GM19035 (cell line): ENCODE results near the gene TTYH3.
"Not testable (repeated sequence)": the region's sequence is repeated elsewhere in the genome, so short reads cannot be mapped to it uniquely, and the experiment has no call there.

Experiments
- ATAC-seq: cut with Tn5 transposase; IDR thresholded peaks from one replicate; pipeline ENCODE4 v1.9.1; 2021; ENCODE audit not compliant: unreplicated experiment

The TTYH3 gene

DNA sequence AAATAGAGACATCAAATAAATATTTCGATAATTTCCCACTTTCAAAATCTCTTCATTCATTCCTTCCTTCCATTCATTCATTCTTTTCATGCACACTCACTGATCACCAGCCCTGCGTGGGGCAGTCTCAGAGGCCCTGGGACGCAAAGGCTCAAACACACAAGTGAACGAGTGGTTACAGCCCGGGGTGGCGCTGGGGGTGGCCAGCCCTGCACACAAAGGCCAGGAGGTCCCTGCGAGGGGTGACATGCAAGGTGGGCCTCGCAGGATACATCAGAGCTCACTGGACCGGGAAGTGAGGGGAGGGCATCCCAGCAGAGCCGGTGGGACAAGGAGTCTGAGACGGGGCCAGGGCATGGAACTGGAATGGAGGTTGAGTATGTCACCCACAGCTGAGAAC, 29.9 kb upstream of the TTYH3 start:
- no peak for ATAC-seq

DNA sequence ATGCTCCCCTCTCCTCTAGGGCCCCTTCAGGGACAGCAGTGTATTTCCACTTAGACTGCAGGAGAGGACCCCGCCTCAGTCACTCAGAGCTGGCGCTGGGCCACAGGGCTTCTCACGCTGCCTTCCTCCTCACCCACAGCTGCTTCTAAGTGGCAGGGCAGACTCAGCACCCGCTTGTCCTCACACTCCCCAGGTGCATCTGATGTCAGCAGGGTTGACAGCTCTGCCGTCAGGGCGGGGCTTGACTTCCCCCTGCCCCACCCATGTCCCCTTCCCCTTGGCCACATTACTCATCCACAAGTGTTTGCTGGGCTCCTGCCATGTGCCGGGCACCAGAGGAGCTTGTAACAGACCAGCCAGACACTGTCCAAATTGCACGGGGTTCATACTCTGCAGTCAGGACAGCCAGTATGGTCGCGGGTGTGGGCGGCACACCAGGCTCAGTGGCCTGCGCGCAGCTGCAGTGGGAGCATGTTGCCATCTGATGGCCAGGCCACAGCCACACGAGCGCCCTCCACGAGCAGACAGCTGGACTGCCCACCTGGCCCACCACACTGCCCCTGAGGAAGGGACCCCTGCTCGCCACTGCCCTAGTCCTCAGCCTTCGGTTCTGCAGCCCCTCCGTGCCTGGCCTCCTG, 29.3 kb upstream of the TTYH3 start:
- ATAC-seq = no peak

DNA sequence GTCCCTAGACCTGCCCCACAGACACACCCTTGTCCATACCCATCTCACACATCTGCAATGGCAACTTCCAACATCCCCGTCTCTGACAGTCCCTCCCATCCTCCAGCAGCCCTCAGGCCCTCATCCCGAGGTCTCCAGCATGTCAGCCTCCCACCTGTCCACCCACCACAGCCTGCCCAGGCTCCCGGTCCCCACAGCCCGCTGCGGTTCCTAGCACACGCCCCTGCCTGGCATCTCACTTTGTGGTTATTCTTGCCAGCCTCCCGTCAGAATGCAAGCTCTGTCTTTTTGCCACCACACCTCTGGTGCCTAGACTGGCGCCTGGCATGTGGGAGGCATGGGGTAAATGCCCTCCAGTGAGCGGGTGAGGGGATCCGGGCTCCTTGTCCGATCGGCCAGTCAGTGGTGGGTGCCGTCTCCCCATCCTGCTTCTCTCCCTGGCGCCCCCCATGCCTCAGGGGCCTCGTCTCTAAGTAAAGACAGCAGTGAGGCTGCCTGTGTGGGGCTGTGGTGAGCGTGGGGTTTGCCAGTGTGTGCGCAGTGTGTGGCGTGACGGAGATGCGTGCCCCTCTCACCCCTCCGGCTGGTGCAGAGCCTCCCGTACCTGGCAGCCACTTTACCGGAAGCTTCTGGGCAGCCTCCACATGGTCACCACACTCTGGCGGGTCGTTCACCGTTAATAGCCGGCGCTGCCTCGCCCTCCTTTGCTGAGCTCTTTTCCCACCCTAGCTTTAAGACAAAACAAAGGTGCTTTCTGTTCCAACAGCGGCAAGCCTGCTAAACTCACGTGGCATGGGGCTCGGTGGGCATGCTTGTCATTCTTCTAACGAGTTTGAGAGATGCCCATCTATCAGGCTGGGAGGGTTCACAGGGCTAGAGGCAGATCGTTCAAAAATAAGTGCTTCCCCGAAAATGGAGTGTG, 28.5 kb upstream of the TTYH3 start:
- no peak for ATAC-seq

DNA sequence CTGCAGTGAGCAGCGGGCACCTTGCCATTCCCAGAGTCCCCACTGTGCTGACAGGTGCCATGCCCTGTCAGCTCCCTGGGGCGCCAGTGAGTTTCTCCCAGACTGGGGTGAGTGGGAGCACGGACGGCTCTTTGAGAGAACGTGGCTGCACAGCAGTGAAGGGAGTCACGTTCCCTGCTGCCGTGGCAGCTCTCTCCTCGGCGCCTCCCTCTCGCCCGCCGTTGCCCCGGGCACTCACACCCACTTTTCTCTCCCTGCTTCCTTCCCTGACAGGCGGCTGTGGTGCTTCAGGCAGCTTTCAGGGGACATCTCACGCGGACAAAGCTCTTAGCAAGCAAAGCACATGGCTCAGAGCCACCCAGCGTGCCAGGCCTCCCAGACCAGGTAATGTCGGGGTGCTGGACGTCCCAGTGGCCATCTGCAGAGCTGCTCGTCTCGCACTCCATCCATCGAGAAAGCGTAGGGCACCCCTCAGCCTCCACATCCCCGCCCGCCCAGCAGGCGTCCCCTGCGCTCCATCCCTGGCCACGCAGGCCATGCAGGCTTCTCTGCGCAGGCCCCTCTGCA, 27.1 kb upstream of the TTYH3 start:
- ATAC-seq = no peak

DNA sequence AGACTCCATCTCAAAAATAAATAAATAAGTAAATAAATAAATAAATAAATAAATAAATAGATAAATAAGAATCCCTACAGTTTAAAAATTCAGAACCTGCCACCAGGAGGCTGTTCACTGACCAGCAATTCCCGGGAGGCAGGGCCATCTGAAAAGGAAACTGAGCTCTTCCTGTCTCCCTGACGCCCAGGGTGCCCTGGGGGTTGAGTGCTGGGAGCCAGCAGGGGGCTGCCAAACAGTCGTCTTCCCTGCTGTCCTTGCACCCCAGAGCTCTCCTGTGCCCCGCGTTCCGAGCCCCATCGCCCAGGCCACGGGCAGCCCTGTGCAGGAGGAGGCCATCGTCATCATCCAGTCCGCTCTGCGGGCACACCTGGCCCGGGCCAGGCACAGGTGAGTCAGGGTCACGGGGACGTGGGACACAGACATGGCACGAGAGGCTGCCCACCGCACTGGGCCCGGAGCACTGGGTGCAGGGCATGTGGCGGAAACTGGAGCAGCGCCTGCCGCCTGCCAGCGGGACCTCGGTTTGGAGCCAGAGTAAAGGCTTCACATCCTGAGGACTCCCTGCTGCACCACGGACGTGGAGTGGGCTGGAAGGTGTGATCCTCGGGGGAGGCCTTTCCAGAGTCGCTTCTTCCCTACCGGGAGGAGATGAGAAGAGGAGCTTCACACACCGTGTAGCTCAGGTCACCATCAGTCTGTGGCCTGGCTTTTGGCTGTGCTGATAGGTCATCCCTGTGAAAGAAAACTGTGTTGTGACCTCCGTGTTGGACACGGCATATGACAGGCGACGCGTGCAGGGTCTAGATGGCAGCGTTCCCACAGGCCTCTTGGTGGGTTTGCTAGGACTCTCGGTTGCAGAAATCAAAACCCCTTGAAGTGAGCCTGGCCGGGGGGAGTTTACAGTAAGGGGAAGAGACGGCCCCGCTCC, 25.9 kb upstream of the TTYH3 start:
- ATAC-seq = no peak

DNA sequence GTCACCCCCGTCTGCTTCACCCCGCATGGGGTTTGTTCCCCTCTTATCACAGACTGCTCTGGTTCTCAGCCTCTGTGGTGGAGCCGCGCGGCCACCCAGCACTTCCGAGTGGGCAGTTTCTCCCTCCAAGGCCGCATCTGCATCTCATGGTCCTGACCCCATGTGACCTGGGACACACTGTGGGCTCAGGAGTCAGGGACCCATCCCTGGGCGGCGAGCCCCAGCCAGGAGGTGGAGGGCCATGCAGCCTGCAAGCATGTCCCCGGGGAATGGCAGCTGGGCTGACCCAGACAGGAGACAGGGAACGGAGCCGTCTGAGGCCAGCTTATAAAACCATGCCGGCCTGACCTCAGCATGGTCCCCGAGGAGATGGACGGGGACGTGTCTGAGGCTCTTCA, 25.2 kb upstream of the TTYH3 start:
- ATAC-seq = no peak

DNA sequence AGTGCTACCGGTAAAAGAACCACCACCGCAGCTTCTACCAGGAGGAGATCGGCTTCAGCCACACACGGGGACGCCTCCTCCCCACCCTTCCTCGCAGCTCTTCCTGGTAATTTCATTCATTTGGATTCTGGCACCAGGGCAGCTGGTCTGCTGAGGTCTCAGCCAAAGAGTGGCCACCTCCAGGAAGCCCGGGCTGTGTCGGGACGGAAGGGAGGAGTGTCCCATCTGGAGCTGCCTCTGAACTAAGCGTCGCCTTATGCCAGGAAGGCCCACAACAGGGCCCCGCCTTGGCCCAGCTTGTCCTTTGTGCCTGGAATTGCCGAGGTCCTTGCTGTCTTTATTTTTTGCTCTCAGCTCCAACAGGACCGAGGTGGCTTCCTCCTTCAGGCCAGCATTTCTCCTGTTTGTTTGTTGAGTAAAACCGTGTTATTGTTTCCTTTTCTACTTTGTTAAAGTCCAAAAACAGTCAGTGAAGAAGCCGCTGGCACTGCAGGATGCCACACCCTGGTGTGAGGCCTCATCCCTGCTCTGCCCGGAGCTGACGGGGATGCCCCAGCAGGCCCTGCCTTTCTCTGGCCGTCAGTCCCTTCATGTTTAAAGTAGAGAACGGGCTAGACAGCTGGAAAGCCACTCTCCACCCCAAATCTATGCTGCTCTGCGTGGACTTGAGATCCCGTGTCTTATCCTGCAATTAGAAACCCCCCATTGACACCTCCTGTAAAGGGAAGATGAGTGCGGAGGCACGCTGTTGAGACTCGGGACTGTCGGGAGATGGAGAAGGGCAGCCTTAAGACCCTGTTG, 24.5 kb upstream of the TTYH3 start:
- no peak for ATAC-seq

DNA sequence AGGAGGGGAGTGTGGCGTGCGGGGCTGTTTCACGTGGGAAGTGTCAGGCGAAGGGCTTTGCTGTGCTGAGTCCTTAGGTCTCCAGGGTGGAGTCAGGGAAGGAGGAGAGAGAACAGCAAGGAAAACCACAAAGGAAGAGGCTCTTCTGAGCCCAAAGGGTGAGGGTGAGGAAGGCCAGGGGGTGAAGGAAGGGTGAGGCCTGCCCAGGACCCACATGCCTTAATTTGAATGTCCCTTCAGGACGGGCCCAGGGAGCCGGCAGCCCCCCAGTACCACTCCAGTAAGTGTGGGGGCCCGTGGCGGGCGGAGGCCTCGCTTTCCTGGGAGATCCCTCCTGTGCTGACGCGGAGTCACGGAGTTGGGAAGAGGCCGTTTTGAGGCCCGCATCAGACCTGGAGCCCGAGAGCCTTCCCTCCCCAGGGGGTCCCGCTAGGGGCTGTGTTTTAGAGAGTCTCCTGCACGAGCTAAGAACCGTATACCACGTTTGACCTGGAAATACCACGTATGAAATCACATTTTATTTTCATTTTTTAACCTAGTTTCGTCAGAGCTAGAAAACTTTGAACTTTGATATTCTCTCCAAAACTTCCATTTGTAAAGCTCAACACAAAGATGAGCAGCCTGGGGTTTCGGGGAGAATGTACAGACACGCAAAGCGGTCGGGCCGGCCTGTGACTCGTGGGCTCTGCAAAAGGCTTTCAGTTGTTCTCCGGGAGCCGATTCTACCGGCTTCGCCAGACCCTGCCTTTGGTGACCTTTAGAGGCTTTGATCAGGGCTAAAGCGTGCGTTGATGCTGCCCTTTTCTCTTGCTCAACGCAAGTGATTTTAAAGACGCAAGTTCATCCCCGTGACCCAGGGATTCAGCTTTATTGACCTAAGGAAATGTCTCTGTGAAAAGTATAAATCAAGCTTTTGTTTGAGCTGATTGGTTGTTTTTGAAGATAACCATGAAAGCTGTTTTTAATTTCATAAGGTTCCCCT, 23.6 kb upstream of the TTYH3 start:
- no peak for ATAC-seq

DNA sequence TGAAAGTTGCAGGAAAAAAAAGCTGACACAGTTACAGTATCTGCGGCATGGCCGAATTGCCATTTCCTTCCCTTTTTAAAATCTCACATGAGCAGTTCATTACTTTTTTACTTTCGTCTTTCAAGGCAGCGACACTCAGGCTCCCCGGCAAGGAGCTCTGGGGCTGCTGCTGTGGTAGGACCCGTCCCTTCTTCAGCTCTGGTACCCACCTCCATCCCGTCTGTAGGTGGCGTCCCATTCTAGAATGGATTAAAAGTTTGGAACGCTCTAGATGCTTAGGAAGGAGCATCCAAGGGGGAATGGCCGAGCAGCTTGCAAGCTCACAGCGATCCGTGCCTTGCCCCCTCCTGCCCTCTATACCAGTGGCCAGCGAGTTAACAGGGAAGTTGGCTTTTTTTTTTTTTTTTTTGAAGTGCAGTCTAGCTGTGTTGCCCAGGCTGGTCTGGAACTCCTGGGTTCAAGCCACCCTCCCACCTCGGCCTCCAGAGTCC, 22.8 kb upstream of the TTYH3 start:
- ATAC-seq = no peak

DNA sequence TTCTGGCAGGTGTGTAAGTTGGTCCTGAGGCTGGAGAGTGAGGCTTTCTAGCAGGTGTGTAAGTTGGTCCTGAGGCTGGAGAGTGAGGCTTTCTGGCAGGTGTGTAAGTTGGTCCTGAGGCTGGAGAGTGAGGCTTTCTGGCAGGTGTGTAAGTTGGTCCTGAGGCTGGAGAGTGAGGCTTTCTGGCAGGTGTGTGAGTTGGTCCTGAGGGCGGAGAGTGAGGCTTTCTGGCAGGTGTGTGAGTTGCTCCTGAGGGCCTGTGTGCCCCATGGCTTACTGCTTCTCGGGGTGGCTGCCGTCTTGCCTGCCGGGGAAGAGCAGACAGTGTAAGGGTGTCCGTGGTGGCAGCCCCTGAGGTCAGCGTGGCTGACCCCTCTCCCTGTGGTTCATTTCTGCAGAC, 22.1 kb upstream of the TTYH3 start:
- not testable (repeated sequence) for ATAC-seq

DNA sequence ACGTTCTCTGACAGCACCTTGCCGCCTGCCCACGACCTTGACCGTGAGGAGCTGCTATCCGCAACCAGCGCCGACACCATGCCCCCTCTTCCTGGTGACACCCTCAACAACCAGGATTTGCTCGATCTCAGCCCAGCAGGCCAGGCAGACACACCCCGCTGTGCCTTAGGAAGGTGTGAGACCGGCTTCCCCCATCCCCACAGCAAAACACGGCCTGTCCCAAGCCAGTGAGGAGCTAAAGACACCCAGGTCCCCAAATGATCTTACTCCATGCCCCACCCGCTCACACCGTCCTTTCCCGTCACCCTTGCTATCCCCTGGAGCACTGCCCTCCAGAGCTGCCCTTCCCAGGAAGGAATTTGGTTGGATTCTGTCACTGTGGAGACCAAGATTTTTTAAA, 21.3 kb upstream of the TTYH3 start:
- ATAC-seq = no peak

DNA sequence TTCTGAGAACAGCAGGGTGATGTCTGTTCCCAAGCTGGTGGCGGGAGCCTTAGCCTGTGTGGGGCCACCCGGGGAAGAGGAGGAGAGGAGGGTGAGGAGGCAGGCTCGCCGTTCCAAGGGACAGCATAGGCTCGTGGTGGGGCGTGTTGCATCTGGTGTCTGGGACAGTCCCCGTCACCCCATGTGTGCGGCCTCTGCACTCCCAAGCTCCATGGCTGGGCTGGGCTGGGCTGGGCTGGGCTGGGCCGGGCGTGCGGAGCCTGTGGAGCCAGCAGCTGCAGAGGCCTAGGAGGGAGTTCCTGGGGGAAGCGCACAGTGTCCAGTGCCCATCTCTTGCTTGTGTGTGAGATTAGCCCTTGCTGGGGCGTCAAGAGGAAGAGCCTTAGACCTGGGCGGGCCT, 20.9 kb upstream of the TTYH3 start:
- ATAC-seq = no peak

DNA sequence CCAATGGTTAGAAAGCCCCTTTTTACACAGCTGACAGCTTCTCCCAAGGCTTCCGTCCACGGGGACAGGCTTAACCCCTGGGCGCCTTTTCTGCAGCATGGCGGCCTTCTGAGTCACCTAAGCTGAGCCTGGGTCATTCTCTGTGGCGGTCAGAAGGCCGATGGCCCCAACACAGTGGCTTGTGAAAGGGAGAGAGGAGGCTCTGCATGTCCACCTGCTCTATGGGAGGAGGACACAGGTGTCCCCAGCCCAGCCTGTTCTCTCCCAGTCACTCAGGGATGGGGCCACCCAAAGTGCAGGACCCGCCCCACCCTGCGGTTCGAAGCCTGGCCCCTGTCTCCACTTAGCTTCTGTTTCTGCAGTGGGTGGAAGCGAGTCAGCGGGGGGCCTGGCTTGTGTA, 20.4 kb upstream of the TTYH3 start:
- no peak for ATAC-seq

DNA sequence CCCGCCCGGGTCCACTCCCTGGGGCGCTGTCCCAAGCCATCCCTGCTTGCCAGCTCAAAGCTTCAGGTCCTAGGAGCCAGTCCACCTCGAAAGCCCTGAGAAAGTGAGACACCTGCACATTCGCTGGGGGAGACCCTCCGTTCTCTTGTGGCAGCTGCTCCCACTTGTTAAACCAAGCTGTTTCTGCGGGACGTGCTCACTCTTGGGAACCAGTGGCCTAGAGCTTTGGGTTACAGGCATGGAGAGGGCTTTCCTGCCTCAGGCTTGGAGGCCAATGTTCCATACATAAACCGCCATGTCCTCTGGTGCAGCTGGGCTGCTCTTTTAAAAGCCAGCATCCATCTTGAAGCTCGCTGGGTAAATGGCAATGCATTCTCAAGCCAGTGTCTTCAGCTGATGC, 19.9 kb upstream of the TTYH3 start:
- ATAC-seq = no peak

DNA sequence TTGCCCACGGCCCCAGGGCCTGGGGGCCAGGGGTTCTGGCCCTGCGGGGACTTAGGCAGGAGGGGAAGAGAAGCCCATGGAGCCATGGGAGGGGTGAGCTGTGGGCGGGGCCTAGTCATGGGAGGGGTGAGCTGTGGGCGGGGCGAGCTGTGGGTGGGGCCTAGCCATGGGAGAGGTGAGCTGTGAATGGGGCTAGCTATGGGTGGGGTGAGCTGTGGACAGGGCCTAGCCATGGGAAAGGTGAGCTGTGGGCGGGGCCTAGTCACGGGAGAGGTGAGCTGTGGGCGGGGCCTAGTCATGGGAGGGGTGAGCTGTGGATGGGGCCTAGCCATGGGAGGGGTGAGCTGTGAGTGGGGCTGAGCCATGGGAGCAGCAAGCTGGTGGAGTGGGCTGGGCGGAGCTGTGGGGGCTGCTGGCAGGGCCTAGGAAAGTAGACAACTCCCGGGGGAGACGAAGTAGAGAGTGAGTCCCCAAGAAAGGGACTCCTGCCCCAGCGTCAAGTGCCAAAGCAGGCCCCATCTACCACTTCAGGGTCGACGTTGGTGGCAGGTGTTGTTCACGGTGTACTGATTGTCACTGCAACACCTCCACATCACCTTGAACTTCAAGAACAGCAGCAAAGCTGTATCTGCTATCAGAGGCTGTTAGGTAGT, 19.2 kb upstream of the TTYH3 start:
- ATAC-seq = no peak

DNA sequence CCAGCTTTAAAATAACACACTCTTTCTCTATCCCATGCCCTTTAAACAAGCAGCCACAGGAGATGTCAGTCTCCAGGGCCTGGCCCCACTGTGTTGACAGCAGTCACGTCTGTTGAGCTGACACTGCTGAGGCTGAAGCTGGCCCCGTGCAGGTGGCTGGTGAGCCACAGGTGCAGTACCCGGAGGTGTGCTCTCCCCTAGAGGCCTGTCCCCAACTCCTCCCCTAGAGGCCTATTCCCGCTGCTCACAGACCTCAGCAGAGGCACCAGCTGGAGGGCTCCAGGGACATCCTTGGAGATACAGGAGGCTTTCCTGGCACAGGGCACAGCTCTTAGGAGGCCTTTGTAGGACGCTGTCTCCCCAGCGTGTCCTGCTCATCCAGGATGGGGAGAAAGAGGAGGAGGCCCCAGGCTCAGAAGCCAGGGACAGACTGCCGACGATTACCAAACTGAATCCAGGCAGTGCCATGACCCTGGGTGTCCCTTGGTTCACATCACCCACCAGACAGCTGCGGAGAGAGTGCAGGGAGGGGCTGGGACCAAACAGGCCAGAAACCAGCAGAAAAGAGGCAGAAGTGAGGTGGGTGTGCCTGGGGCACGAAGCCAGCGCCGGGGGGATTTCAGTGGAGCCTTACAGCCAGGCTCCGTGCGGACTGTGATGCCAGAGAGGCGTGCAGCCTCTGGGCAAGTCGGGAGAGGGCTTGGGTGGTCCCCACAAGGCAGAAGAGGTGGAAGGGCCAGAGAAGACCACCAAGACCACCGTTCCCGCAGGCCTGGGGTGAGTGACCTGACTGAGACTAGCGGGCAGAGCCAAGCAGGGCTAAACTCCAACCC, 18.5 kb upstream of the TTYH3 start:
- ATAC-seq = no peak

DNA sequence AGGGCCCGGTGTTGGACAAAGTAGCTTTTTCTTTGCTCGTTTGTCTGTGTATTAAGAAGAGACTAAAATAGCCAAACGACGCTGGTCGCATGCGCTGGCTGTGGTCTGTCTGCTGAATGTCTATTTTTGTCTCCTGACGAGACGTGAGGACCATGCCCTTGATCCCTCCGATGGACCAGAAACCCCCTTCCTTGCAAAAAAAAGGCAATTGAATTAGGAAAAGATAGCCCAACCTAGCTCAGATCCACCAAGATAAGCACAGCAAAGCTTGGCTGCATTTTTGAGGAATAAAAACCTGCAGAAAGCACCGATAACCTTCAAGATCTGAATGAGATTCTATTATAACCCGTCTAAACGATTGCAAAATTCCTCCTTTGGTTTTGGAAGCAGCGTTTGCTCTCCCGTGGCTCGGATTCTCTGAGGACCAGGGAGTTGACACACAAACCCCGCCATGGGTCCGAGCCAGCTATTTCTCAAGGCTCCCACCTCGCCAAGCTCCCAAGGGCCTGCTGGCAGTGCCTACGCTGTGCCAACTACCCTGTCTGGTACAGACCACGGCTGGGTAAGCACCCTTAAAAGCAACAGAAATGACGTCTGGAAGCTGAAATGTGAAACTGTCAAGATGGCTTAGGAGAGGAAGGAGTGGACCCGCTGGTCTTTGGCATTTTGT, 17.7 kb upstream of the TTYH3 start:
- no peak for ATAC-seq
